Central memory CD8-positive, alpha-beta T cell (primary cell): ENCODE measurements around the gene SBF2.

ENCODE experiments used
- ATAC-seq: fragments of 150-1000 bp; cut with Tn5 transposase; replicated peaks from 2 replicates; pipeline ENCODE4 v1.10.0; 2022; ENCODE audit warnings: mild to moderate bottlenecking, moderate FRiP score, moderate number of reproducible peaks; ENCODE audit not compliant: poor library complexity, severe bottlenecking; ENCODE audit errors: extremely low read depth
- DNase-seq, 2 donors: peaks; one replicate each; pipeline ENCODE4 v3.0.0; 2021; ENCODE audit warnings: low spot score in 2 of 2
- H3K27ac Mint-ChIP-seq: one replicate; pipeline ENCODE4 v1.8.0; 2022; ENCODE audit warnings: low read depth, mild to moderate bottlenecking, moderate library complexity, mixed read lengths
- H3K27me3 Mint-ChIP-seq: one replicate; pipeline ENCODE4 v1.8.0; 2022; ENCODE audit warnings: mixed read lengths
- H3K36me3 Mint-ChIP-seq: one replicate; pipeline ENCODE4 v1.8.0; 2022; ENCODE audit warnings: mild to moderate bottlenecking, moderate library complexity, mixed read lengths; ENCODE audit not compliant: insufficient read depth
- H3K4me1 Mint-ChIP-seq: one replicate; pipeline ENCODE4 v1.8.0; 2022; ENCODE audit warnings: mixed read lengths
- H3K4me3 Mint-ChIP-seq: one replicate; pipeline ENCODE4 v1.8.0; 2022; ENCODE audit warnings: mild to moderate bottlenecking, moderate library complexity, mixed read lengths
- H3K9me3 Mint-ChIP-seq: one replicate; pipeline ENCODE4 v1.8.0; 2022; ENCODE audit warnings: mixed read lengths

SBF2 gene

DNA sequence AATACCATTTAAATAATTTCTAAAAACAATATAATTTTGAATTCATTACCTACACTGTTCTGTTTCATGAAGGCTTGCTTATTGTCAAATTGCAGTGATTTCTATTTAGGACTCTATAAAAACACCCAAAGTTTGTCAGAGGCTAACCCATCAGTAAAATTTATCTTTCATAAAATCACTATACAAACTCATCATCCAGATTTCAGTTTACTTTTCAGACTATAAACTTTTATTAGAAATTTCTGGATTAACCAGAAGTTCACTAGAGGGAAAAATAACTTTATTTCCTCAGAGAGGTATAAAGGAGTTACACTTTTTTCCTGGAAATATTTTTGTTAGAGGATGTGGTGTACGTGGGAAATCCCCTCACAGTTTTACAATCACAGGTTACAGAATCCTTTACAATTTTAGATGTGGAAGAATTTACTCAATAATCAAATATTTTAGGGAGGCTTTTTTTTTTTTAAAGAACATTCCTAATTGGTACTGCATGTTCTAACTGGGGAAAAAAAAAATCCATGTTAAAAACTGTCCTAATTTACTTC, 453.5 kb downstream of the SBF2 start:
- no peak for DNase-seq
- no peaks in the 10 kb centered on the region for H3K27me3 Mint-ChIP-seq
- peaks cover 8% of the 10 kb centered on the region for H3K36me3 Mint-ChIP-seq
- no peaks in the 10 kb centered on the region for H3K9me3 Mint-ChIP-seq
- H3K27ac Mint-ChIP-seq = no peak overlapping the region
- peaks cover 4% of the 10 kb centered on the region for H3K4me1 Mint-ChIP-seq
- H3K4me3 Mint-ChIP-seq = no peak overlapping the region
- ATAC-seq = no peak

DNA sequence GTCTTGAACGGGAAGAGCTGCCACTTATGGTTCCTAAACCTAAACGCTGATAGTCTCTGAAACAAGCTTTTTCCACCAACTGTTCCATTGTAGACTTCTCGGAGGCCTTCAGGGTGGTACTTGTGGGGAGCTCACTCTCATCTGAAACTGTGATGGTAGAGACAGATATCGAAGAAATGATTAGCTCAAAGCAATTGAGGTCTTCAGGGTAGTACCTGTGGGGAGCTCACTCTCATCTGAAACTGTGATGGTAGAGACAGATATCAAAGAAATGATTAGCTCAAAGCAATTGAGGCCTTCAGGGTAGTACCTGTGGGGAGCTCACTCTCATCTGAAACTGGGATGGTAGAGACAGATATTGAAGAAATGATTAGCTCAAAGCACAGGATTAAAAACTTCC, 454.5 kb downstream of the SBF2 start:
- DNase-seq (no peak), ATAC-seq (no peak)
- no peak overlapping the region for H3K27ac Mint-ChIP-seq
- peaks cover 4% of the 10 kb centered on the region for H3K4me1 Mint-ChIP-seq
- no peak overlapping the region for H3K4me3 Mint-ChIP-seq
- peaks cover 4% of the 10 kb centered on the region for H3K36me3 Mint-ChIP-seq
- H3K9me3 Mint-ChIP-seq = no peaks in the 10 kb centered on the region
- no peaks in the 10 kb centered on the region for H3K27me3 Mint-ChIP-seq

GRCh38 chr11:9838961-9839360, 455.1 kb downstream of the SBF2 start:
- H3K4me3 Mint-ChIP-seq = no peak overlapping the region
- H3K36me3 Mint-ChIP-seq = peaks cover 4% of the 10 kb centered on the region
- H3K27me3 Mint-ChIP-seq = no peaks in the 10 kb centered on the region
- no peak overlapping the region for H3K27ac Mint-ChIP-seq
- DNase-seq = no peak
- no peak for ATAC-seq
- H3K9me3 Mint-ChIP-seq = no peaks in the 10 kb centered on the region
- H3K4me1 Mint-ChIP-seq = peaks cover 4% of the 10 kb centered on the region

DNA sequence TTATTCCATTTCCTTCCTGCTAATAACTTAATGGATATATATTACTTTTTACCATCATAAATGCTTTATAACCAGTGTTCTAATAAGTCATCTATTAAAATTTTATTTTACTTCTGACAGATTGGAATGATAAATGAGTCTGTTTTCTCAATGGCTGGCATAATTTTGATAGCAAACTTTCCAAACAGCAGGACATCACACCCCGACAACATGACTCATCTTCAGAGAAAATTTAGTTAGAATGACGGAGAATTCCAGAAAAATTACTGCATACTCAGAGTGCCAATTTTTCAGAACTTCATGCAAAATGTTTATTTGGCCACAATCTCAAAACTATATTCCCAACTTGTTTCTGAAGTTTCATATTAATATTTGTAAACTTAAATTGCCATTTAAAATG, 455.8 kb downstream of the SBF2 start:
- DNase-seq (no peak), ATAC-seq (no peak)
- Mint-ChIP-seq H3K27me3 (no peaks in the 10 kb centered on the region), H3K36me3 (peaks cover 4% of the 10 kb centered on the region), H3K9me3 (no peaks in the 10 kb centered on the region), H3K27ac (no peak overlapping the region), H3K4me3 (no peak overlapping the region), H3K4me1 (peaks cover 4% of the 10 kb centered on the region)

- peaks cover 5% of the 10 kb centered on the region for H3K36me3 Mint-ChIP-seq
- no peaks in the 10 kb centered on the region for H3K27me3 Mint-ChIP-seq
- H3K4me1 Mint-ChIP-seq = no peaks in the 10 kb centered on the region
- no peak for ATAC-seq
- no peak overlapping the region for H3K4me3 Mint-ChIP-seq
- DNase-seq = no peak
- no peaks in the 10 kb centered on the region for H3K9me3 Mint-ChIP-seq
- H3K27ac Mint-ChIP-seq = no peak overlapping the region
Observed at GRCh38 chr11:9834291-9834690, 459.7 kb downstream of the SBF2 start.

DNA sequence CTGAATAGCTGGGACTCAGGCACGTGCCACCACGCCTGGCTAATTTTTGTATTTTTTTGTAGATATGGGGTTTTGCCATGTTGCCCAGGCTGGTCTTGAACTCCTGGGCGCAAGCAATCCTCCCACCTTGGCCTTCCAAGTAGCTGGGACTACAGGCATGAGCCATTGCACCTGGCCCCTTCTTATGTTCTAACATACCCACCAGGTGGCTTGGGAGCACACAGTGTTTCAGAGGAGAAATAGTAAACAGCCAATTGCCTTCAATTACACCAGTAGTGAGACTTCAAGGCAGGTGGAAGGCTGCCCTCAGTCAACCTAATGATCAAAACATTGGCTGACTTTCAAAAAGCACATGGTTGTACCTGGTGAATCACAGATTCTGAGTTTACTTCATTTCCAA, 462.9 kb downstream of the SBF2 start:
- Mint-ChIP-seq H3K4me1 (no peaks in the 10 kb centered on the region), H3K4me3 (no peak overlapping the region), H3K27me3 (no peaks in the 10 kb centered on the region), H3K36me3 (peaks cover 2% of the 10 kb centered on the region), H3K27ac (no peak overlapping the region), H3K9me3 (no peaks in the 10 kb centered on the region)
- DNase-seq (no peak), ATAC-seq (no peak)

GRCh38 chr11:9827708-9828107, 466.3 kb downstream of the SBF2 start:
- H3K27ac Mint-ChIP-seq = no peak overlapping the region
- DNase-seq (no peak), ATAC-seq (no peak)
- H3K36me3 Mint-ChIP-seq = peaks cover 2% of the 10 kb centered on the region
- no peaks in the 10 kb centered on the region for H3K4me1 Mint-ChIP-seq
- no peak overlapping the region for H3K4me3 Mint-ChIP-seq
- no peaks in the 10 kb centered on the region for H3K9me3 Mint-ChIP-seq
- H3K27me3 Mint-ChIP-seq = no peaks in the 10 kb centered on the region

GRCh38 chr11:9826390-9826789, 467.6 kb downstream of the SBF2 start:
- Mint-ChIP-seq H3K27ac (no peak overlapping the region), H3K36me3 (peaks cover 2% of the 10 kb centered on the region), H3K4me3 (no peak overlapping the region), H3K4me1 (no peaks in the 10 kb centered on the region), H3K9me3 (no peaks in the 10 kb centered on the region), H3K27me3 (no peaks in the 10 kb centered on the region)
- no peak for DNase-seq
- no peak for ATAC-seq

- DNase-seq (no peak), ATAC-seq (no peak)
- H3K27ac Mint-ChIP-seq = no peak overlapping the region
- H3K9me3 Mint-ChIP-seq = no peaks in the 10 kb centered on the region
- no peaks in the 10 kb centered on the region for H3K36me3 Mint-ChIP-seq
- no peaks in the 10 kb centered on the region for H3K27me3 Mint-ChIP-seq
- no peaks in the 10 kb centered on the region for H3K4me1 Mint-ChIP-seq
- no peak overlapping the region for H3K4me3 Mint-ChIP-seq
Observed at GRCh38 chr11:9825895-9826294, 468.1 kb downstream of the SBF2 start.

- no peaks in the 10 kb centered on the region for H3K27me3 Mint-ChIP-seq
- DNase-seq = no peak
- no peak overlapping the region for H3K27ac Mint-ChIP-seq
- no peak for ATAC-seq
- no peak overlapping the region for H3K4me3 Mint-ChIP-seq
- no peaks in the 10 kb centered on the region for H3K36me3 Mint-ChIP-seq
- no peaks in the 10 kb centered on the region for H3K9me3 Mint-ChIP-seq
- no peaks in the 10 kb centered on the region for H3K4me1 Mint-ChIP-seq
Observed at GRCh38 chr11:9825315-9825714, 468.7 kb downstream of the SBF2 start.

DNA sequence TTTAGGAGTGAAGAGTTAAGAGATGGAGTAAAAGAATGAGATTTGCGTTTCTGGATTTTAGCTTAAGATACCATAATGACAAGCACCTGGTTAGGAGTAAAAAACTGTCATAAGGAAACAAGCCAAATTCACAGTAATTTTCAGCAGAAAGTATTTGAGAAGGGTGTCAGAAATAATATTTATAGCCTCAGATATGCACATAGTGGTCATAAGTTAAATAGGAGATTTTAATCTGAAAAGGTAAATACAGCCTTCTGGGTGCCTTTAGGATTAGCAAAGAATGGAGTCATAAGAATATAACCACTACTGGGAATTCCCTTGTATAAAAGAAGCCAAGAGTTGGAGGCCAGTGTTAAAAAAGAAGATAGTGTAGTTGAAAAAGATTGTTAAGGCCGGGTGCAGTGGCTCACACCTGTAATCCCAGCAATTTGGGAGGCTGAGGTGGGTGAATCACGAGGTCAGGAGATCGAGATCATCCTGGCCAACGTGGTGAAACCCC, 470.1 kb downstream of the SBF2 start:
- ATAC-seq (no peak), DNase-seq (no peak)
- Mint-ChIP-seq H3K4me1 (no peaks in the 10 kb centered on the region), H3K4me3 (no peak overlapping the region), H3K36me3 (no peaks in the 10 kb centered on the region), H3K27ac (no peak overlapping the region), H3K27me3 (no peaks in the 10 kb centered on the region), H3K9me3 (no peaks in the 10 kb centered on the region)

DNA sequence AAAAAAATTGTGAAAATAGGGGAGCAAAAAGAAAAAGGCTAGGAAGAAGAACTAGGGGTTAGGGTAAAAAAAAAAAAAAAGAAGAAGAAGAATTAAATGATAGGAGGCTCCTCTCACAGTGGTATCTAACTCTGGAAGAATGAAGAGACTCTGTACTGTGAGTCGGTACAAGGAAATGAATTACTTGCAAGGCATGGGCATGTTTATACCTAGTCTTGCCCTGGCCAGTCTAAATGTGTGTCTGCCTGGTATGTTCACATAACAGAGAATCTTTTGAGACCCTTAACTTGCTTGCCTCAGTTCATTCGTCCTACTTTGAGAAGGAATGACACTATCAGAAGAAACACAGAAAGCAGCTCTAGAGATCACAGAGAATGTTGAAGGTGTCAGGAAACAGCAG, 470.6 kb downstream of the SBF2 start:
- ATAC-seq (no peak), DNase-seq (no peak)
- Mint-ChIP-seq H3K4me1 (no peaks in the 10 kb centered on the region), H3K9me3 (no peaks in the 10 kb centered on the region), H3K4me3 (no peak overlapping the region), H3K36me3 (no peaks in the 10 kb centered on the region), H3K27me3 (no peaks in the 10 kb centered on the region), H3K27ac (no peak overlapping the region)

GRCh38 chr11:9821008-9821752, 472.8 kb downstream of the SBF2 start:
- ATAC-seq = no peak
- Mint-ChIP-seq H3K36me3 (no peaks in the 10 kb centered on the region), H3K4me1 (no peaks in the 10 kb centered on the region), H3K27me3 (no peaks in the 10 kb centered on the region), H3K27ac (no peak overlapping the region), H3K4me3 (no peak overlapping the region), H3K9me3 (no peaks in the 10 kb centered on the region)
- DNase-seq = no peak
